HCT116 (cell line): ENCODE measurements around the gene RCAN2. TPM values are rescaled to one million over a fixed set of nuclear protein-coding genes. Genes with fewer than 3 reads are reported as not detected.

Experiments used
- ATAC-seq: fragments of 200-7000 bp; cut with Tn5 transposase; 2 replicates; pipeline ENCODE4 v1.9.1; 2020; ENCODE audit warnings: mild to moderate bottlenecking, moderate library complexity
- BruUV-seq: library from RNA; stranded (reverse); fragments of 400-500 nt; replicated peaks from 2 replicates; lab custom pipeline; 2021; lab: Mats Ljungman, UMichigan
- CTCF ChIA-PET: fragments of 300-600 bp; sonication (Branson Sonifier 250); formaldehyde crosslinking; loops from one replicate; lab custom pipeline; 2021; ENCODE audit warnings: antibody characterized with exemption; lab: Charles Lee
- POLR2A ChIA-PET: fragments of 300-600, 350-600 bp; sonication (Branson Sonifier 250); formaldehyde crosslinking; loops from one replicate; lab custom pipeline; 2021; ENCODE audit warnings: antibody characterized with exemption; lab: Charles Lee
- RAD21 ChIA-PET, 2 experiments: fragments of 300-600 bp; sonication (Branson Sonifier 250); formaldehyde crosslinking; loops; one replicate each; lab custom pipeline; 2023; ENCODE audit warnings: low total read pairs in 2 of 2; ENCODE audit not compliant: uncharacterized antibody in 2 of 2, unreplicated experiment in 2 of 2, low non-redundant PET in 1 of 2; lab: Charles Lee
- DNase-seq: peaks from one replicate; pipeline ENCODE4 v3.0.0-alpha.2; 2010; ENCODE audit warnings: low read depth, low spot score
- H2AFZ ChIP-seq: fragments of 200-600 bp; shearing (Covaris generic), sonication (generic); 2 replicates; pipeline ENCODE4 v1.6.1; 2017; ENCODE audit warnings: low read depth, mixed run types, mixed read lengths, antibody characterized with exemption, low read length; ENCODE audit not compliant: poor library complexity, severe bottlenecking
- H3K27ac ChIP-seq: 2 replicates; pipeline ENCODE4 v1.5.1; 2012; ENCODE audit warnings: low read depth, low read length
- H3K27me3 ChIP-seq: fragments of 200-600 bp; sonication (generic); 2 replicates; pipeline ENCODE4 v1.6.1; 2016; ENCODE audit warnings: mixed run types, low read length, mixed read lengths; ENCODE audit not compliant: insufficient read depth
- H3K36me3 ChIP-seq, 2 experiments: fragments of 200-500 bp in 1 of 2; fragments of 200-600 bp in 1 of 2; sonication (Bioruptor generic) in 1 of 2; sonication (generic) in 1 of 2; 2 replicates each; pipeline versions ENCODE4 v1.5.1 to v1.6.1; 2014 to 2016; ENCODE audit warnings: low read length in 2 of 2, inconsistent platforms in 1 of 2, mixed read lengths in 1 of 2, mixed run types in 1 of 2; ENCODE audit not compliant: insufficient read depth in 2 of 2, control insufficient read depth in 1 of 2
- H3K4me1 ChIP-seq, 2 experiments: fragments of 200-600 bp in 1 of 2; sonication (generic) in 1 of 2; 2 replicates each; pipeline versions ENCODE4 v1.5.1 to v1.6.1; 2012 to 2017; ENCODE audit warnings: low read length in 2 of 2, inconsistent platforms in 1 of 2, mild to moderate bottlenecking in 1 of 2, mixed read lengths in 1 of 2, mixed run types in 1 of 2, moderate library complexity in 1 of 2; ENCODE audit not compliant: insufficient read depth in 2 of 2, control insufficient read depth in 1 of 2
- H3K4me2 ChIP-seq: fragments of 200-600 bp; sonication (generic); 2 replicates; pipeline ENCODE4 v1.6.1; 2017; ENCODE audit warnings: mixed run types, low read length, mixed read lengths
- H3K4me3 ChIP-seq, 2 experiments: fragments of 200-600 bp in 1 of 2; sonication (generic) in 1 of 2; replicated peaks in 1 of 2; 2 replicates each; pipeline ENCODE4 v1.5.1; 2011 to 2016; ENCODE audit warnings: low read length in 2 of 2, control low read depth in 1 of 2, low read depth in 1 of 2, mild to moderate bottlenecking in 1 of 2, mixed read lengths in 1 of 2, mixed run types in 1 of 2
- H3K79me2 ChIP-seq: fragments of 200-600 bp; sonication (generic); 2 replicates; pipeline ENCODE4 v1.6.1; 2017; ENCODE audit warnings: mild to moderate bottlenecking, mixed run types, low read length, moderate library complexity, mixed read lengths; ENCODE audit not compliant: insufficient read depth
- H3K9ac ChIP-seq: fragments of 200-600 bp; sonication (generic); 2 replicates; pipeline ENCODE4 v1.6.1; 2016; ENCODE audit warnings: low read length, mixed read lengths
- H3K9me2 ChIP-seq: fragments of 200-600 bp; sonication (generic), shearing (Covaris generic); 2 replicates; pipeline ENCODE4 v1.6.1; 2017; ENCODE audit warnings: mixed run types, mild to moderate bottlenecking, moderate library complexity; ENCODE audit not compliant: insufficient read depth
- H3K9me3 ChIP-seq, 2 experiments: fragments of 200-500 bp in 1 of 2; fragments of 200-600 bp in 1 of 2; sonication (Bioruptor generic) in 1 of 2; sonication (generic) in 1 of 2; 2 replicates each; pipeline ENCODE4 v1.6.1; 2014 to 2017; ENCODE audit warnings: low read length in 2 of 2, mixed read lengths in 2 of 2, inconsistent platforms in 1 of 2, low read depth in 1 of 2, mild to moderate bottlenecking in 1 of 2, mixed run types in 1 of 2, moderate library complexity in 1 of 2; ENCODE audit not compliant: control insufficient read depth in 1 of 2, insufficient read depth in 1 of 2
- H4K20me1 ChIP-seq: fragments of 200-600 bp; sonication (generic), shearing (Covaris generic); 2 replicates; pipeline ENCODE4 v1.6.1; 2017; ENCODE audit warnings: mixed run types, mild to moderate bottlenecking, moderate library complexity; ENCODE audit not compliant: insufficient read depth
- CBX3 ChIP-seq: IDR thresholded peaks from 2 replicates; pipeline ENCODE4 v1.6.1; 2012; ENCODE audit warnings: low read depth
- CEBPB ChIP-seq: IDR thresholded peaks from 2 replicates; pipeline ENCODE4 v1.6.1; 2012; ENCODE audit warnings: low read depth
- EGR1 ChIP-seq: IDR thresholded peaks from 2 replicates; pipeline ENCODE4 v1.6.1; 2012; ENCODE audit warnings: low read depth
- FOSL1 ChIP-seq: IDR thresholded peaks from 2 replicates; pipeline ENCODE4 v1.6.1; 2012; ENCODE audit warnings: low read depth
- JUND ChIP-seq: IDR thresholded peaks from 2 replicates; pipeline ENCODE4 v1.6.1; 2012
- MAX ChIP-seq: IDR thresholded peaks from 2 replicates; pipeline ENCODE4 v1.6.1; 2012
- POLR2A ChIP-seq: IDR thresholded peaks from 2 replicates; pipeline ENCODE4 v1.7.0; 2011; ENCODE audit warnings: borderline replicate concordance; ENCODE audit not compliant: insufficient read depth, insufficient read length; ENCODE audit errors: extremely low read depth
- POLR2AphosphoS5 ChIP-seq: IDR thresholded peaks from 2 replicates; pipeline ENCODE4 v1.6.1; 2011; ENCODE audit warnings: mild to moderate bottlenecking, low read depth, low read length, moderate library complexity
- RAD21 ChIP-seq: IDR thresholded peaks from 2 replicates; pipeline ENCODE4 v1.6.1; 2012; ENCODE audit warnings: low read depth, mild to moderate bottlenecking
- SIN3A ChIP-seq: IDR thresholded peaks from 2 replicates; pipeline ENCODE4 v1.6.1; 2012; ENCODE audit warnings: low read depth
- SP1 ChIP-seq: IDR thresholded peaks from 2 replicates; pipeline ENCODE4 v1.6.1; 2012; ENCODE audit warnings: low read depth
- SRF ChIP-seq: IDR thresholded peaks from 2 replicates; pipeline ENCODE4 v1.6.1; 2012; ENCODE audit warnings: low read depth
- ZFX ChIP-seq: fragments of 450-650 bp; IDR thresholded peaks from 2 replicates; pipeline ENCODE4 v1.6.1; 2017
- intact Hi-C: fragments of 100-400 bp; cut with micrococcal nuclease; formaldehyde crosslinking; loops from 2 replicates; pipeline ENCODE4 v1.10.0; 2022
- total RNA-seq: library from RNA; stranded (reverse); gene quantifications from one replicate; pipeline ENCODE4 v1.2.1, GENCODE V29; 2021; ENCODE audit not compliant: unreplicated experiment
- TF ChIP-seq, protein P1 (sequence below), 3 experiments: fragments of 200-600 bp in 1 of 3; sonication (generic) in 1 of 3; IDR thresholded peaks in 2 of 3; conservative IDR thresholded peaks in 1 of 3; 2 replicates each; pipeline ENCODE4 v1.5.1; 2012 to 2017; ENCODE audit warnings: low read depth in 2 of 3, low read length in 2 of 3, antibody characterized with exemption in 1 of 3, borderline replicate concordance in 1 of 3, control low read depth in 1 of 3, mild to moderate bottlenecking in 1 of 3, mixed read lengths in 1 of 3, mixed run types in 1 of 3, moderate library complexity in 1 of 3; ENCODE audit not compliant: insufficient read depth in 1 of 3
- TF ChIP-seq, protein P2 (sequence below): IDR thresholded peaks from 2 replicates; pipeline ENCODE4 v1.6.1; 2012
- TF ChIP-seq, protein P3 (sequence below): IDR thresholded peaks from 2 replicates; pipeline ENCODE4 v1.6.1; 2012; ENCODE audit warnings: low read depth

RCAN2 gene
- total RNA-seq, 1 experiment from 2014 or later = 0.57 TPM

DNA sequence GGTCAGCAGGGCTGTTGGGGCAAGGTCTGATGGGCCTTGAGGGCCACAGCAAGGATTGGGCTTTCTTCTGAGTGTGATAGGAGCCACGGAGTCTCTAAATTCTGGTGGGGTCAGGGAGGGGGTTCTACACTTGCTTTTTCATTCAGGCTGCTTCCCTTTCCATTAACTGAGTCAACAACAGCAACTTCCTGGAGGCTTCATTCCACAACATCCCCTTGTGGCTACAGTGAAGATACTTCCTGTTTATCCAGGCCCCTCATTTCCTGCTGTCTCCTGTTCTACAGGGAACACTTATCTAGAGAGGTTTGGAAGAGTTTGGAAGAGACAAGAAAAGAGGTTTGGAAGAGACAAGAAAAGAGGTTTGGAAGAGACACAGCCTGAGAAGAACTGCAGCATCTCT is 175.7 kb downstream of the RCAN2 start:
- H3K4me3 ChIP-seq = no peak overlapping the region
- H3K79me2 ChIP-seq = no peaks in the 10 kb centered on the region
- no peaks in the 10 kb centered on the region for H3K9me2 ChIP-seq
- ATAC-seq (no peak), DNase-seq (no peak)
- H3K27me3 ChIP-seq = no peaks in the 10 kb centered on the region
- H3K4me1 ChIP-seq = no peaks in the 10 kb centered on the region
- CTCF ChIA-PET = no interaction called here
- no peak overlapping the region for H3K9ac ChIP-seq
- RAD21 ChIA-PET = no interaction called here
- H2AFZ ChIP-seq = no peak overlapping the region
- H4K20me1 ChIP-seq = no peaks in the 10 kb centered on the region
- H3K9me3 ChIP-seq = no peaks in the 10 kb centered on the region
- intact Hi-C loops = no loop called here
- no TSS peak for BruUV-seq
- POLR2A ChIA-PET = no interaction called here
- H3K27ac ChIP-seq = no peak overlapping the region
- TF ChIP-seq EGR1 (no peak), POLR2A (no peak), CEBPB (no peak), MAX (no peak)
- TF ChIP-seq, all 23 proteins: peak for 0
- Histone ChIP-seq H3K36me3 (no peaks in the 10 kb centered on the region), H3K4me2 (no peak overlapping the region)

DNA sequence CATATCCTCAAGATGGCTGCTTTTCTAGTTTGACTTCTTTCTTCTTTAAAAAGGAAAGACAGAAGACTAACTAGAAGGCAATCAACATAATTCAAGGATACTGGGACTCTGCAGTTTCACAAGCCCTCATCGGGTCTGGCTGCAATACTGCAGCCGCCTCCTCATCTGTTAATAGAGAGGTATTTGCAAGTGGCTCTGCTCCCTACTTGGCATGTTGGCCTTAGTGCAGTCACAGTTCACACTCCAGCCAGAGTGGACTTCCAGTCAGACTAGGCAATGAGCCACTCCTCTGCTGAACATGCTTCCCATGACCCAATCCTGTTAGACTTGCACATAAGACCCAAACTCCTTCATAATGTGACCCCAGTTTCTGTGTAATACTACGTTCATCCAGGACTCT is 178.6 kb downstream of the RCAN2 start:
- RAD21 ChIA-PET = no interaction called here
- intact Hi-C loops = no loop called here
- CTCF ChIA-PET = no interaction called here
- Histone ChIP-seq H3K9me3 (no peaks in the 10 kb centered on the region), H3K4me2 (no peak overlapping the region), H3K79me2 (no peaks in the 10 kb centered on the region), H3K36me3 (no peaks in the 10 kb centered on the region), H4K20me1 (no peaks in the 10 kb centered on the region), H3K9ac (no peak overlapping the region), H3K4me1 (no peaks in the 10 kb centered on the region), H3K9me2 (no peaks in the 10 kb centered on the region), H3K27me3 (no peaks in the 10 kb centered on the region), H3K4me3 (no peak overlapping the region), H2AFZ (no peak overlapping the region), H3K27ac (no peak overlapping the region)
- ATAC-seq = no peak
- no TSS peak for BruUV-seq
- POLR2A ChIA-PET = no interaction called here
- no peak for DNase-seq
- TF ChIP-seq ZFX (no peak), MAX (no peak), POLR2A (no peak), FOSL1 (no peak), SRF (no peak), CBX3 (no peak), CEBPB (no peak), POLR2AphosphoS5 (no peak), RAD21 (no peak), JUND (no peak), SP1 (no peak), SIN3A (no peak)
- TF ChIP-seq, protein P1, sequence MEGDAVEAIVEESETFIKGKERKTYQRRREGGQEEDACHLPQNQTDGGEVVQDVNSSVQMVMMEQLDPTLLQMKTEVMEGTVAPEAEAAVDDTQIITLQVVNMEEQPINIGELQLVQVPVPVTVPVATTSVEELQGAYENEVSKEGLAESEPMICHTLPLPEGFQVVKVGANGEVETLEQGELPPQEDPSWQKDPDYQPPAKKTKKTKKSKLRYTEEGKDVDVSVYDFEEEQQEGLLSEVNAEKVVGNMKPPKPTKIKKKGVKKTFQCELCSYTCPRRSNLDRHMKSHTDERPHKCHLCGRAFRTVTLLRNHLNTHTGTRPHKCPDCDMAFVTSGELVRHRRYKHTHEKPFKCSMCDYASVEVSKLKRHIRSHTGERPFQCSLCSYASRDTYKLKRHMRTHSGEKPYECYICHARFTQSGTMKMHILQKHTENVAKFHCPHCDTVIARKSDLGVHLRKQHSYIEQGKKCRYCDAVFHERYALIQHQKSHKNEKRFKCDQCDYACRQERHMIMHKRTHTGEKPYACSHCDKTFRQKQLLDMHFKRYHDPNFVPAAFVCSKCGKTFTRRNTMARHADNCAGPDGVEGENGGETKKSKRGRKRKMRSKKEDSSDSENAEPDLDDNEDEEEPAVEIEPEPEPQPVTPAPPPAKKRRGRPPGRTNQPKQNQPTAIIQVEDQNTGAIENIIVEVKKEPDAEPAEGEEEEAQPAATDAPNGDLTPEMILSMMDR (IDR thresholded peaks at IDR 0.05 in 2 of 3, conservative IDR thresholded peaks at IDR 0.05 in 1 of 3; ENCODE audit: borderline replicate concordance in 1 of 3, insufficient read depth in 1 of 3, low read depth in 2 of 3, low read length in 2 of 3) = no peak
- TF ChIP-seq, protein P2, sequence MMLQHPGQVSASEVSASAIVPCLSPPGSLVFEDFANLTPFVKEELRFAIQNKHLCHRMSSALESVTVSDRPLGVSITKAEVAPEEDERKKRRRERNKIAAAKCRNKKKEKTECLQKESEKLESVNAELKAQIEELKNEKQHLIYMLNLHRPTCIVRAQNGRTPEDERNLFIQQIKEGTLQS = no peak
- TF ChIP-seq, protein P3, sequence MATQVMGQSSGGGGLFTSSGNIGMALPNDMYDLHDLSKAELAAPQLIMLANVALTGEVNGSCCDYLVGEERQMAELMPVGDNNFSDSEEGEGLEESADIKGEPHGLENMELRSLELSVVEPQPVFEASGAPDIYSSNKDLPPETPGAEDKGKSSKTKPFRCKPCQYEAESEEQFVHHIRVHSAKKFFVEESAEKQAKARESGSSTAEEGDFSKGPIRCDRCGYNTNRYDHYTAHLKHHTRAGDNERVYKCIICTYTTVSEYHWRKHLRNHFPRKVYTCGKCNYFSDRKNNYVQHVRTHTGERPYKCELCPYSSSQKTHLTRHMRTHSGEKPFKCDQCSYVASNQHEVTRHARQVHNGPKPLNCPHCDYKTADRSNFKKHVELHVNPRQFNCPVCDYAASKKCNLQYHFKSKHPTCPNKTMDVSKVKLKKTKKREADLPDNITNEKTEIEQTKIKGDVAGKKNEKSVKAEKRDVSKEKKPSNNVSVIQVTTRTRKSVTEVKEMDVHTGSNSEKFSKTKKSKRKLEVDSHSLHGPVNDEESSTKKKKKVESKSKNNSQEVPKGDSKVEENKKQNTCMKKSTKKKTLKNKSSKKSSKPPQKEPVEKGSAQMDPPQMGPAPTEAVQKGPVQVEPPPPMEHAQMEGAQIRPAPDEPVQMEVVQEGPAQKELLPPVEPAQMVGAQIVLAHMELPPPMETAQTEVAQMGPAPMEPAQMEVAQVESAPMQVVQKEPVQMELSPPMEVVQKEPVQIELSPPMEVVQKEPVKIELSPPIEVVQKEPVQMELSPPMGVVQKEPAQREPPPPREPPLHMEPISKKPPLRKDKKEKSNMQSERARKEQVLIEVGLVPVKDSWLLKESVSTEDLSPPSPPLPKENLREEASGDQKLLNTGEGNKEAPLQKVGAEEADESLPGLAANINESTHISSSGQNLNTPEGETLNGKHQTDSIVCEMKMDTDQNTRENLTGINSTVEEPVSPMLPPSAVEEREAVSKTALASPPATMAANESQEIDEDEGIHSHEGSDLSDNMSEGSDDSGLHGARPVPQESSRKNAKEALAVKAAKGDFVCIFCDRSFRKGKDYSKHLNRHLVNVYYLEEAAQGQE = no peak
